CD4-positive, alpha-beta memory T cell (primary cell): ENCODE measurements around the gene FBXO38. TPM values are rescaled to one million over a fixed set of nuclear protein-coding genes. Genes with fewer than 3 reads are reported as not detected.
A peak's percentile ranks its signal among the peaks of the same experiment; 100 is the strongest.

ENCODE experiments used
- CTCF ChIA-PET: fragments of 350-600 bp; sonication (Branson Sonifier 250); formaldehyde crosslinking; loops from one replicate; lab custom pipeline; 2021; ENCODE audit warnings: inconsistent platforms; ENCODE audit not compliant: partially characterized antibody; lab: Charles Lee
- POLR2A ChIA-PET: fragments of 350-600 bp; sonication (Branson Sonifier 250); formaldehyde crosslinking; loops from one replicate; lab custom pipeline; 2021; ENCODE audit not compliant: partially characterized antibody; lab: Charles Lee
- DNase-seq, 5 donors: peaks; one replicate each; pipeline versions ENCODE4 v3.0.0 to v3.0.0-alpha.2; 2020 to 2022; ENCODE audit warnings: mixed read lengths in 1 of 5
- H3K27ac ChIP-seq: one replicate; pipeline ENCODE4 v1.7.0; 2013; ENCODE audit warnings: low read depth, low read length
- H3K27me3 ChIP-seq: 2 replicates; pipeline ENCODE4 v1.7.0; 2013; ENCODE audit warnings: mild to moderate bottlenecking, low read length, moderate library complexity; ENCODE audit not compliant: insufficient read depth
- H3K36me3 ChIP-seq: 2 replicates; pipeline ENCODE4 v1.7.0; 2013; ENCODE audit warnings: mild to moderate bottlenecking, low read length, moderate library complexity; ENCODE audit not compliant: insufficient read depth
- H3K4me1 ChIP-seq: 2 replicates; pipeline ENCODE4 v1.7.0; 2013; ENCODE audit warnings: mild to moderate bottlenecking, low read length, moderate library complexity; ENCODE audit not compliant: insufficient read depth
- H3K4me3 ChIP-seq, 2 donors: one replicate each; pipeline ENCODE4 v1.7.0; 2013; ENCODE audit warnings: low read length in 2 of 2, mild to moderate bottlenecking in 1 of 2
- H3K9me3 ChIP-seq, 2 donors: one replicate each; pipeline ENCODE4 v1.7.0; 2013; ENCODE audit warnings: low read length in 2 of 2, control low read depth in 1 of 2; ENCODE audit not compliant: control insufficient read depth in 1 of 2
- H3K27ac Mint-ChIP-seq, 7 donors: one replicate each; pipeline ENCODE4 v1.8.0; 2020 to 2021; ENCODE audit warnings: mixed read lengths in 7 of 7, mild to moderate bottlenecking in 6 of 7, inconsistent platforms in 3 of 7, moderate library complexity in 3 of 7
- H3K27me3 Mint-ChIP-seq, 2 donors: one replicate each; pipeline ENCODE4 v1.8.0; 2020 to 2021; ENCODE audit warnings: mixed read lengths in 2 of 2
- H3K36me3 Mint-ChIP-seq, 2 donors: one replicate each; pipeline ENCODE4 v1.8.0; 2020 to 2021; ENCODE audit warnings: mixed read lengths in 2 of 2, inconsistent platforms in 1 of 2, mild to moderate bottlenecking in 1 of 2
- H3K4me1 Mint-ChIP-seq, 4 donors: one replicate each; pipeline ENCODE4 v1.8.0; 2020 to 2021; ENCODE audit warnings: mixed read lengths in 4 of 4, mild to moderate bottlenecking in 1 of 4
- H3K4me3 Mint-ChIP-seq, 8 donors: one replicate each; pipeline ENCODE4 v1.8.0; 2020 to 2021; ENCODE audit warnings: mixed read lengths in 8 of 8, mild to moderate bottlenecking in 7 of 8, moderate library complexity in 6 of 8, inconsistent platforms in 3 of 8
- H3K9me3 Mint-ChIP-seq, 8 donors: one replicate each; pipeline ENCODE4 v1.8.0; 2020 to 2021; ENCODE audit warnings: mixed read lengths in 8 of 8, mild to moderate bottlenecking in 5 of 8, inconsistent platforms in 3 of 8, moderate library complexity in 1 of 8
- intact Hi-C: fragments of 100-400 bp; cut with micrococcal nuclease; formaldehyde crosslinking; loops from one replicate; pipeline ENCODE4 v1.15.1; 2023
- polyA plus RNA-seq, 2 donors: library from polyadenylated mRNA; unstranded; fragments of 300-500 nt; fragmentation: Illumina TruSeq; gene quantifications; one replicate each; pipeline ENCODE4 v1.2.3, GENCODE V29; 2021
- total RNA-seq, 2 experiments: library from RNA; stranded (reverse); gene quantifications; one replicate each; pipeline ENCODE4 v1.2.3, GENCODE V29; 2021

FBXO38 gene
- total and polyA plus RNA-seq, 4 experiments from 2014 or later: 7.6 to 78.3 (median 50.8) TPM

GRCh38 chr5:148454576-148454975 lies 70.8 kb downstream of the FBXO38 start:
- no peak for DNase-seq
- Mint-ChIP-seq H3K36me3 (no peaks in the 10 kb centered on the region), H3K4me1 (peaks cover 0 to 1% (median under 1%) of the 10 kb centered on the region in 4 donors), H3K27me3 (peaks cover 7 to 17% of the 10 kb centered on the region in 2 donors), H3K9me3 (no peaks in the 10 kb centered on the region), H3K27ac (no peak overlapping the region), H3K4me3 (no peak overlapping the region)
- H3K27me3 ChIP-seq: peaks cover 3% of the 10 kb centered on the region
- H3K36me3 ChIP-seq: no peaks in the 10 kb centered on the region
- POLR2A ChIA-PET: no interaction called here
- no peaks in the 10 kb centered on the region for H3K9me3 ChIP-seq
- intact Hi-C loops: no loop called here
- no peaks in the 10 kb centered on the region for H3K4me1 ChIP-seq
- no peak overlapping the region for H3K4me3 ChIP-seq
- no peak overlapping the region for H3K27ac ChIP-seq
- CTCF ChIA-PET: interaction anchor here (0.9 to 1.2 kb wide), 3 partner anchors 10 to 27 kb away, joined by 3 to 6 read pairs (median 3); no protein-coding TSS in a partner anchor

GRCh38 chr5:148455185-148455584 lies 71.4 kb downstream of the FBXO38 start:
- peaks cover 13 to 17% of the 10 kb centered on the region in 2 donors for H3K27me3 Mint-ChIP-seq
- ChIA-PET CTCF (no interaction called here), POLR2A (no interaction called here)
- Histone ChIP-seq H3K4me1 (no peaks in the 10 kb centered on the region), H3K4me3 (no peak overlapping the region), H3K27me3 (peaks cover 5% of the 10 kb centered on the region), H3K36me3 (no peaks in the 10 kb centered on the region), H3K9me3 (no peaks in the 10 kb centered on the region), H3K27ac (no peak overlapping the region)
- no peak overlapping the region for H3K4me3 Mint-ChIP-seq
- H3K27ac Mint-ChIP-seq: no peak overlapping the region
- H3K36me3 Mint-ChIP-seq: no peaks in the 10 kb centered on the region
- H3K4me1 Mint-ChIP-seq: peaks cover 0 to 1% (median under 1%) of the 10 kb centered on the region in 4 donors
- intact Hi-C loops: no loop called here
- DNase-seq: no peak
- no peaks in the 10 kb centered on the region for H3K9me3 Mint-ChIP-seq

- Histone ChIP-seq H3K4me3 (no peak overlapping the region), H3K4me1 (no peaks in the 10 kb centered on the region), H3K27me3 (peaks cover 5% of the 10 kb centered on the region), H3K9me3 (no peaks in the 10 kb centered on the region), H3K36me3 (no peaks in the 10 kb centered on the region), H3K27ac (no peak overlapping the region)
- no peak overlapping the region for H3K27ac Mint-ChIP-seq
- intact Hi-C loops: loop anchor here (2.0 kb wide), 1 partner anchor 278 kb away; no protein-coding TSS in a partner anchor
- peaks cover 14 to 17% of the 10 kb centered on the region in 2 donors for H3K27me3 Mint-ChIP-seq
- peaks cover 0 to 1% (median under 1%) of the 10 kb centered on the region in 4 donors for H3K4me1 Mint-ChIP-seq
- H3K9me3 Mint-ChIP-seq: no peaks in the 10 kb centered on the region
- no peaks in the 10 kb centered on the region for H3K36me3 Mint-ChIP-seq
- ChIA-PET CTCF (interaction anchor here (1.0 to 1.1 kb wide), 2 partner anchors 13 to 15 kb away, joined by 3 to 4 read pairs; no protein-coding TSS in a partner anchor), POLR2A (no interaction called here)
- peak in 4 of 5 donors; percentile 8 to 21 (median 13) for DNase-seq
- H3K4me3 Mint-ChIP-seq: no peak overlapping the region
Observed at GRCh38 chr5:148457183-148457620, 73.4 kb downstream of the FBXO38 start.

- no peak overlapping the region for H3K4me3 Mint-ChIP-seq
Observed at GRCh38 chr5:148458036-148458888, 74.5 kb downstream of the FBXO38 start.

GRCh38 chr5:148459669-148460068 lies 75.9 kb downstream of the FBXO38 start:
- H3K4me1 ChIP-seq: no peaks in the 10 kb centered on the region
- H3K27me3 ChIP-seq: peaks cover 8% of the 10 kb centered on the region
- H3K9me3 Mint-ChIP-seq: no peaks in the 10 kb centered on the region
- intact Hi-C loops: no loop called here
- no peak overlapping the region for H3K27ac Mint-ChIP-seq
- H3K4me3 ChIP-seq: no peak overlapping the region
- CTCF ChIA-PET: interaction anchor here (1.2 to 5.8 kb wide), 2 partner anchors 16 to 271 kb away, joined by 3 to 21 read pairs; no protein-coding TSS in a partner anchor
- peaks cover 16 to 17% of the 10 kb centered on the region in 2 donors for H3K27me3 Mint-ChIP-seq
- no peaks in the 10 kb centered on the region for H3K36me3 ChIP-seq
- H3K4me3 Mint-ChIP-seq: no peak overlapping the region
- H3K27ac ChIP-seq: no peak overlapping the region
- POLR2A ChIA-PET: no interaction called here
- H3K36me3 Mint-ChIP-seq: no peaks in the 10 kb centered on the region
- peaks cover 0 to 1% (median under 1%) of the 10 kb centered on the region in 4 donors for H3K4me1 Mint-ChIP-seq
- DNase-seq: no peak
- H3K9me3 ChIP-seq: no peaks in the 10 kb centered on the region

More at GRCh38 chr5:148458036-148458888, 74.5 kb downstream of the FBXO38 start:
- Histone ChIP-seq H3K9me3 (no peaks in the 10 kb centered on the region), H3K27me3 (peaks cover 5% of the 10 kb centered on the region), H3K4me3 (no peak overlapping the region), H3K27ac (no peak overlapping the region), H3K4me1 (no peaks in the 10 kb centered on the region), H3K36me3 (no peaks in the 10 kb centered on the region)
- H3K9me3 Mint-ChIP-seq: no peaks in the 10 kb centered on the region
- no peak for DNase-seq
- no peaks in the 10 kb centered on the region for H3K36me3 Mint-ChIP-seq
- ChIA-PET POLR2A (no interaction called here), CTCF (interaction anchor here (5.8 kb wide), 1 partner anchor 14 kb away, joined by 21 read pairs; no protein-coding TSS in a partner anchor)
- peaks cover 16 to 17% of the 10 kb centered on the region in 2 donors for H3K27me3 Mint-ChIP-seq
- intact Hi-C loops: no loop called here
- peaks cover 0 to 1% (median under 1%) of the 10 kb centered on the region in 4 donors for H3K4me1 Mint-ChIP-seq
- no peak overlapping the region for H3K27ac Mint-ChIP-seq

GRCh38 chr5:148465381-148466235 lies 81.8 kb downstream of the FBXO38 start:
- no peak for DNase-seq
- Mint-ChIP-seq H3K4me3 (no peak overlapping the region), H3K27me3 (peaks cover 0 to 1% of the 10 kb centered on the region in 2 donors), H3K27ac (no peak overlapping the region), H3K36me3 (no peaks in the 10 kb centered on the region), H3K9me3 (no peaks in the 10 kb centered on the region), H3K4me1 (no peaks in the 10 kb centered on the region)
- intact Hi-C loops: no loop called here
- no peak overlapping the region for H3K27ac ChIP-seq
- no peaks in the 10 kb centered on the region for H3K36me3 ChIP-seq
- H3K9me3 ChIP-seq: no peaks in the 10 kb centered on the region
- no peaks in the 10 kb centered on the region for H3K4me1 ChIP-seq
- ChIA-PET CTCF (interaction anchor here (1.2 kb wide), 1 partner anchor 17 kb away, joined by 4 read pairs; no protein-coding TSS in a partner anchor), POLR2A (no interaction called here)
- peaks cover 3% of the 10 kb centered on the region for H3K27me3 ChIP-seq
- no peak overlapping the region for H3K4me3 ChIP-seq
